ENCODE measurements around the gene GMPPA.

Gene GMPPA

GRCh38 chr2:219554350-219554749, 55.7 kb downstream of the GMPPA start:
- TF ChIP-seq ISL1 (CRISPR knock-in tag; IDR thresholded peaks at IDR 0.05) (no peak), OSR1 (CRISPR knock-in tag; IDR thresholded peaks at IDR 0.05) (no peak), ZNF70 (CRISPR knock-in tag; IDR thresholded peaks at IDR 0.05) (no peak), ZFP30 (CRISPR knock-in tag; IDR thresholded peaks at IDR 0.05) (no peak), PATZ1 (CRISPR knock-in tag; IDR thresholded peaks at IDR 0.05; ENCODE audit: borderline replicate concordance) (no peak), ARNTL (CRISPR knock-in tag; IDR thresholded peaks at IDR 0.05; ENCODE audit: borderline replicate concordance, low read depth) (no peak), CSDC2 (CRISPR knock-in tag; IDR thresholded peaks at IDR 0.05) (no peak)
- TF ChIP-seq, protein P1, sequence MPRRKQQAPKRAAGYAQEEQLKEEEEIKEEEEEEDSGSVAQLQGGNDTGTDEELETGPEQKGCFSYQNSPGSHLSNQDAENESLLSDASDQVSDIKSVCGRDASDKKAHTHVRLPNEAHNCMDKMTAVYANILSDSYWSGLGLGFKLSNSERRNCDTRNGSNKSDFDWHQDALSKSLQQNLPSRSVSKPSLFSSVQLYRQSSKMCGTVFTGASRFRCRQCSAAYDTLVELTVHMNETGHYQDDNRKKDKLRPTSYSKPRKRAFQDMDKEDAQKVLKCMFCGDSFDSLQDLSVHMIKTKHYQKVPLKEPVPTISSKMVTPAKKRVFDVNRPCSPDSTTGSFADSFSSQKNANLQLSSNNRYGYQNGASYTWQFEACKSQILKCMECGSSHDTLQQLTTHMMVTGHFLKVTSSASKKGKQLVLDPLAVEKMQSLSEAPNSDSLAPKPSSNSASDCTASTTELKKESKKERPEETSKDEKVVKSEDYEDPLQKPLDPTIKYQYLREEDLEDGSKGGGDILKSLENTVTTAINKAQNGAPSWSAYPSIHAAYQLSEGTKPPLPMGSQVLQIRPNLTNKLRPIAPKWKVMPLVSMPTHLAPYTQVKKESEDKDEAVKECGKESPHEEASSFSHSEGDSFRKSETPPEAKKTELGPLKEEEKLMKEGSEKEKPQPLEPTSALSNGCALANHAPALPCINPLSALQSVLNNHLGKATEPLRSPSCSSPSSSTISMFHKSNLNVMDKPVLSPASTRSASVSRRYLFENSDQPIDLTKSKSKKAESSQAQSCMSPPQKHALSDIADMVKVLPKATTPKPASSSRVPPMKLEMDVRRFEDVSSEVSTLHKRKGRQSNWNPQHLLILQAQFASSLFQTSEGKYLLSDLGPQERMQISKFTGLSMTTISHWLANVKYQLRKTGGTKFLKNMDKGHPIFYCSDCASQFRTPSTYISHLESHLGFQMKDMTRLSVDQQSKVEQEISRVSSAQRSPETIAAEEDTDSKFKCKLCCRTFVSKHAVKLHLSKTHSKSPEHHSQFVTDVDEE (CRISPR knock-in tag; IDR thresholded peaks at IDR 0.05), result no peak
- ATAC-seq, result no peak

GRCh38 chr2:219555956-219556355, 57.3 kb downstream of the GMPPA start:
- TF ChIP-seq PATZ1 (CRISPR knock-in tag; IDR thresholded peaks at IDR 0.05; ENCODE audit: borderline replicate concordance), result no peak
- TF ChIP-seq ESRRG (CRISPR knock-in tag; IDR thresholded peaks at IDR 0.05), result no peak
- TF ChIP-seq, protein P2, sequence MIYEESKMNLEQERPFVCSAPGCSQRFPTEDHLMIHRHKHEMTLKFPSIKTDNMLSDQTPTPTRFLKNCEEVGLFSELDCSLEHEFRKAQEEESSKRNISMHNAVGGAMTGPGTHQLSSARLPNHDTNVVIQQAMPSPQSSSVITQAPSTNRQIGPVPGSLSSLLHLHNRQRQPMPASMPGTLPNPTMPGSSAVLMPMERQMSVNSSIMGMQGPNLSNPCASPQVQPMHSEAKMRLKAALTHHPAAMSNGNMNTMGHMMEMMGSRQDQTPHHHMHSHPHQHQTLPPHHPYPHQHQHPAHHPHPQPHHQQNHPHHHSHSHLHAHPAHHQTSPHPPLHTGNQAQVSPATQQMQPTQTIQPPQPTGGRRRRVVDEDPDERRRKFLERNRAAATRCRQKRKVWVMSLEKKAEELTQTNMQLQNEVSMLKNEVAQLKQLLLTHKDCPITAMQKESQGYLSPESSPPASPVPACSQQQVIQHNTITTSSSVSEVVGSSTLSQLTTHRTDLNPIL (CRISPR knock-in tag; IDR thresholded peaks at IDR 0.05; ENCODE audit: low read depth), result no peak
- no peak for TF ChIP-seq BACH2 (CRISPR knock-in tag; IDR thresholded peaks at IDR 0.05; ENCODE audit: borderline replicate concordance)
- no peak for TF ChIP-seq ISL1 (CRISPR knock-in tag; IDR thresholded peaks at IDR 0.05)
- TF ChIP-seq POU6F1 (CRISPR knock-in tag; IDR thresholded peaks at IDR 0.05; ENCODE audit: borderline replicate concordance, low read depth), result no peak
- TF ChIP-seq, protein P1 (CRISPR knock-in tag; IDR thresholded peaks at IDR 0.05), result no peak
- ATAC-seq, result no peak

- TF ChIP-seq ZNF565 (CRISPR knock-in tag; conservative IDR thresholded peaks at IDR 0.05; ENCODE audit: low read depth), result no peak
- TF ChIP-seq BACH2 (CRISPR knock-in tag; IDR thresholded peaks at IDR 0.05; ENCODE audit: borderline replicate concordance), result no peak
- no peak for TF ChIP-seq ESRRG (CRISPR knock-in tag; IDR thresholded peaks at IDR 0.05)
- TF ChIP-seq ISL1 (CRISPR knock-in tag; IDR thresholded peaks at IDR 0.05), result no peak
- ATAC-seq, result no peak
Measured at GRCh38 chr2:219556413-219556812, 57.7 kb downstream of the GMPPA start.
